HEK293 (cell line): Measurements from ENCODE around the gene CACNA1C.

Experiments used
- CTCF ChIA-PET: fragments of 350-600 bp; formaldehyde crosslinking; extraction: SDS; loops from one replicate; lab custom pipeline; 2021; ENCODE audit warnings: antibody characterized with exemption; lab: Yijun Ruan, JAX
- POLR2A ChIA-PET: fragments of 300-600 bp; formaldehyde crosslinking; extraction: SDS; loops from one replicate; lab custom pipeline; 2020; ENCODE audit warnings: antibody characterized with exemption, inconsistent platforms; lab: Yijun Ruan, JAX
- H3K27ac ChIP-seq: fragments of 200-500 bp; sonication (Bioruptor generic); 2 replicates; pipeline ENCODE4 v1.5.1; 2014; ENCODE audit warnings: low read depth, low read length, control low read depth, inconsistent platforms; ENCODE audit errors: extremely low read depth
- H3K36me3 ChIP-seq, 2 experiments: fragments of 200-500 bp in 1 of 2; sonication (Bioruptor generic) in 1 of 2; 1 replicate in 1 of 2; 2 replicates in 1 of 2; pipeline ENCODE4 v1.5.1; 2014 to 2017; ENCODE audit warnings: inconsistent platforms in 2 of 2, low read length in 2 of 2; ENCODE audit not compliant: control insufficient read depth in 2 of 2, insufficient read depth in 1 of 2
- H3K4me1 ChIP-seq: fragments of 200-500 bp; sonication (Bioruptor generic); 2 replicates; pipeline ENCODE4 v1.5.1; 2014; ENCODE audit warnings: mild to moderate bottlenecking, low read length, inconsistent platforms; ENCODE audit not compliant: control insufficient read depth, insufficient read depth
- H3K4me3 ChIP-seq: 2 replicates; pipeline ENCODE4 v1.5.1; 2011; ENCODE audit warnings: low read depth, mild to moderate bottlenecking, control low read depth, low read length, moderate library complexity
- H3K9me3 ChIP-seq: fragments of 200-500 bp; sonication (Bioruptor generic); 2 replicates; pipeline ENCODE4 v1.5.1; 2014; ENCODE audit warnings: low read depth, low read length, inconsistent platforms; ENCODE audit not compliant: control insufficient read depth, insufficient read depth
- GLI4 ChIP-seq: fragments of 450-650 bp; formaldehyde crosslinking; IDR thresholded peaks from 2 replicates; pipeline ENCODE4 v1.5.1; 2016; ENCODE audit warnings: missing biosample characterization, missing genetic modification characterization
- HOXA7 ChIP-seq: sonication (generic); formaldehyde crosslinking; IDR thresholded peaks from 2 replicates; pipeline ENCODE4 v1.8.1; 2022; ENCODE audit warnings: missing genetic modification reagents, borderline replicate concordance
- OVOL3 ChIP-seq: fragments of 450-650 bp; formaldehyde crosslinking; IDR thresholded peaks from 2 replicates; pipeline ENCODE4 v1.5.1; 2016; ENCODE audit warnings: missing biosample characterization, missing genetic modification characterization
- REPIN1 ChIP-seq: fragments of 450-650 bp; formaldehyde crosslinking; IDR thresholded peaks from 2 replicates; pipeline ENCODE4 v1.5.1; 2017; ENCODE audit warnings: missing biosample characterization, missing genetic modification characterization, low read depth
- ZBTB6 ChIP-seq: fragments of 450-650 bp; formaldehyde crosslinking; IDR thresholded peaks from 2 replicates; pipeline ENCODE4 v1.5.1; 2017; ENCODE audit warnings: missing biosample characterization, missing genetic modification characterization
- ZFHX2 ChIP-seq: fragments of 450-650 bp; formaldehyde crosslinking; conservative IDR thresholded peaks from 2 replicates; pipeline ENCODE4 v1.5.1; 2016; ENCODE audit warnings: missing biosample characterization, missing genetic modification characterization
- ZFP41 ChIP-seq: fragments of 450-650 bp; formaldehyde crosslinking; IDR thresholded peaks from 2 replicates; pipeline ENCODE4 v1.5.1; 2016; ENCODE audit warnings: missing biosample characterization, missing genetic modification characterization, borderline replicate concordance
- ZNF146 ChIP-seq: fragments of 450-650 bp; formaldehyde crosslinking; IDR thresholded peaks from 2 replicates; pipeline ENCODE4 v1.5.1; 2016; ENCODE audit warnings: missing biosample characterization, missing genetic modification characterization
- ZNF169 ChIP-seq: fragments of 450-650 bp; formaldehyde crosslinking; IDR thresholded peaks from 2 replicates; pipeline ENCODE4 v1.5.1; 2016; ENCODE audit warnings: missing biosample characterization, missing genetic modification characterization
- ZNF175 ChIP-seq: fragments of 450-650 bp; formaldehyde crosslinking; IDR thresholded peaks from 2 replicates; pipeline ENCODE4 v1.5.1; 2016; ENCODE audit warnings: missing biosample characterization, missing genetic modification characterization
- ZNF19 ChIP-seq: fragments of 450-650 bp; formaldehyde crosslinking; IDR thresholded peaks from 2 replicates; pipeline ENCODE4; 2016; ENCODE audit warnings: missing biosample characterization, missing genetic modification characterization, low read depth
- ZNF24 ChIP-seq: fragments of 450-650 bp; formaldehyde crosslinking; IDR thresholded peaks from 2 replicates; pipeline ENCODE4 v1.5.1; 2016; ENCODE audit warnings: missing biosample characterization, missing genetic modification characterization
- ZNF366 ChIP-seq: fragments of 450-650 bp; formaldehyde crosslinking; conservative IDR thresholded peaks from 2 replicates; pipeline ENCODE4 v1.5.1; 2016; ENCODE audit warnings: missing biosample characterization, missing genetic modification characterization
- ZNF48 ChIP-seq: fragments of 450-650 bp; formaldehyde crosslinking; IDR thresholded peaks from 2 replicates; pipeline ENCODE4 v1.5.1; 2016; ENCODE audit warnings: missing biosample characterization, missing genetic modification characterization
- ZNF549 ChIP-seq: fragments of 450-650 bp; IDR thresholded peaks from 2 replicates; pipeline ENCODE4 v1.5.1; 2018; ENCODE audit warnings: missing biosample characterization, missing genetic modification characterization, mild to moderate bottlenecking, inconsistent platforms, moderate library complexity
- ZNF585B ChIP-seq: fragments of 450-650 bp; formaldehyde crosslinking; IDR thresholded peaks from 2 replicates; pipeline ENCODE4 v1.5.1; 2016; ENCODE audit warnings: missing biosample characterization, missing genetic modification characterization
- ZNF664 ChIP-seq: fragments of 450-650 bp; formaldehyde crosslinking; IDR thresholded peaks from 2 replicates; pipeline ENCODE4 v1.5.1; 2016; ENCODE audit warnings: missing biosample characterization, missing genetic modification characterization
- ZNF670 ChIP-seq: fragments of 450-650 bp; formaldehyde crosslinking; IDR thresholded peaks from 2 replicates; pipeline ENCODE4 v1.5.1; 2016; ENCODE audit warnings: missing biosample characterization, missing genetic modification characterization, low read depth
- ZNF792 ChIP-seq: fragments of 450-650 bp; formaldehyde crosslinking; IDR thresholded peaks from 2 replicates; pipeline ENCODE4 v1.5.1; 2016; ENCODE audit warnings: missing biosample characterization, missing genetic modification characterization
- ZNF843 ChIP-seq: fragments of 450-650 bp; formaldehyde crosslinking; IDR thresholded peaks from 2 replicates; pipeline ENCODE4 v1.5.1; 2016; ENCODE audit warnings: missing biosample characterization, missing genetic modification characterization
- ZSCAN5A ChIP-seq: fragments of 450-650 bp; formaldehyde crosslinking; IDR thresholded peaks from 2 replicates; pipeline ENCODE4 v1.5.1; 2016; ENCODE audit warnings: missing biosample characterization, missing genetic modification characterization
- TF ChIP-seq, protein P1 (sequence below): fragments of 450-650 bp; formaldehyde crosslinking; IDR thresholded peaks from 2 replicates; pipeline ENCODE4 v1.5.1; 2016; ENCODE audit warnings: missing biosample characterization, missing genetic modification characterization, borderline replicate concordance
- TF ChIP-seq, protein P2 (sequence below): fragments of 450-650 bp; formaldehyde crosslinking; optimal IDR thresholded peaks from 2 replicates; pipeline ENCODE3; 2016; ENCODE audit warnings: missing biosample characterization, mild to moderate bottlenecking, missing genetic modification characterization

The CACNA1C gene

GRCh38 chr12:2666411-2666810 is 613.6 kb downstream of the CACNA1C start:
- TF ChIP-seq ZNF792 (tag by site-specific recombination) (no peak), ZFP41 (tag by site-specific recombination) (no peak), ZNF664 (no peak), ZNF175 (no peak), ZNF549 (tag by site-specific recombination) (no peak), ZNF169 (no peak), ZNF146 (tag by site-specific recombination) (no peak), ZNF48 (tag by site-specific recombination) (no peak)
- TF ChIP-seq, protein P1, sequence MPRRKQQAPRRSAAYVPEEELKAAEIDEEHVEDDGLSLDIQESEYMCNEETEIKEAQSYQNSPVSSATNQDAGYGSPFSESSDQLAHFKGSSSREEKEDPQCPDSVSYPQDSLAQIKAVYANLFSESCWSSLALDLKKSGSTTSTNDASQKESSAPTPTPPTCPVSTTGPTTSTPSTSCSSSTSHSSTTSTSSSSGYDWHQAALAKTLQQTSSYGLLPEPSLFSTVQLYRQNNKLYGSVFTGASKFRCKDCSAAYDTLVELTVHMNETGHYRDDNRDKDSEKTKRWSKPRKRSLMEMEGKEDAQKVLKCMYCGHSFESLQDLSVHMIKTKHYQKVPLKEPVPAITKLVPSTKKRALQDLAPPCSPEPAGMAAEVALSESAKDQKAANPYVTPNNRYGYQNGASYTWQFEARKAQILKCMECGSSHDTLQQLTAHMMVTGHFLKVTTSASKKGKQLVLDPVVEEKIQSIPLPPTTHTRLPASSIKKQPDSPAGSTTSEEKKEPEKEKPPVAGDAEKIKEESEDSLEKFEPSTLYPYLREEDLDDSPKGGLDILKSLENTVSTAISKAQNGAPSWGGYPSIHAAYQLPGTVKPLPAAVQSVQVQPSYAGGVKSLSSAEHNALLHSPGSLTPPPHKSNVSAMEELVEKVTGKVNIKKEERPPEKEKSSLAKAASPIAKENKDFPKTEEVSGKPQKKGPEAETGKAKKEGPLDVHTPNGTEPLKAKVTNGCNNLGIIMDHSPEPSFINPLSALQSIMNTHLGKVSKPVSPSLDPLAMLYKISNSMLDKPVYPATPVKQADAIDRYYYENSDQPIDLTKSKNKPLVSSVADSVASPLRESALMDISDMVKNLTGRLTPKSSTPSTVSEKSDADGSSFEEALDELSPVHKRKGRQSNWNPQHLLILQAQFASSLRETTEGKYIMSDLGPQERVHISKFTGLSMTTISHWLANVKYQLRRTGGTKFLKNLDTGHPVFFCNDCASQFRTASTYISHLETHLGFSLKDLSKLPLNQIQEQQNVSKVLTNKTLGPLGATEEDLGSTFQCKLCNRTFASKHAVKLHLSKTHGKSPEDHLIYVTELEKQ (tag by site-specific recombination), result no peak
- TF ChIP-seq, protein P2, sequence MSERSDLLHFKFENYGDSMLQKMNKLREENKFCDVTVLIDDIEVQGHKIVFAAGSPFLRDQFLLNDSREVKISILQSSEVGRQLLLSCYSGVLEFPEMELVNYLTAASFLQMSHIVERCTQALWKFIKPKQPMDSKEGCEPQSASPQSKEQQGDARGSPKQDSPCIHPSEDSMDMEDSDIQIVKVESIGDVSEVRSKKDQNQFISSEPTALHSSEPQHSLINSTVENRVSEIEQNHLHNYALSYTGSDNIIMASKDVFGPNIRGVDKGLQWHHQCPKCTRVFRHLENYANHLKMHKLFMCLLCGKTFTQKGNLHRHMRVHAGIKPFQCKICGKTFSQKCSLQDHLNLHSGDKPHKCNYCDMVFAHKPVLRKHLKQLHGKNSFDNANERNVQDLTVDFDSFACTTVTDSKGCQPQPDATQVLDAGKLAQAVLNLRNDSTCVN, result no peak
- Histone ChIP-seq H3K4me3 (no peak overlapping the region), H3K27ac (no peak overlapping the region), H3K36me3 (no peaks in the 10 kb centered on the region), H3K9me3 (no peaks in the 10 kb centered on the region), H3K4me1 (no peaks in the 10 kb centered on the region)
- ChIA-PET CTCF (no interaction called here), POLR2A (no interaction called here)

GRCh38 chr12:2666846-2667245 is 614.1 kb downstream of the CACNA1C start:
- H3K4me3 ChIP-seq, result no peak overlapping the region
- CTCF ChIA-PET, result interaction anchor here (0.6 kb wide), 1 partner anchor 84 kb away, joined by 4 read pairs; no protein-coding TSS in a partner anchor
- POLR2A ChIA-PET, result no interaction called here
- H3K9me3 ChIP-seq, result no peaks in the 10 kb centered on the region
- no peaks in the 10 kb centered on the region for H3K36me3 ChIP-seq
- no peaks in the 10 kb centered on the region for H3K4me1 ChIP-seq
- no peak for TF ChIP-seq HOXA7
- H3K27ac ChIP-seq, result no peak overlapping the region

DNA sequence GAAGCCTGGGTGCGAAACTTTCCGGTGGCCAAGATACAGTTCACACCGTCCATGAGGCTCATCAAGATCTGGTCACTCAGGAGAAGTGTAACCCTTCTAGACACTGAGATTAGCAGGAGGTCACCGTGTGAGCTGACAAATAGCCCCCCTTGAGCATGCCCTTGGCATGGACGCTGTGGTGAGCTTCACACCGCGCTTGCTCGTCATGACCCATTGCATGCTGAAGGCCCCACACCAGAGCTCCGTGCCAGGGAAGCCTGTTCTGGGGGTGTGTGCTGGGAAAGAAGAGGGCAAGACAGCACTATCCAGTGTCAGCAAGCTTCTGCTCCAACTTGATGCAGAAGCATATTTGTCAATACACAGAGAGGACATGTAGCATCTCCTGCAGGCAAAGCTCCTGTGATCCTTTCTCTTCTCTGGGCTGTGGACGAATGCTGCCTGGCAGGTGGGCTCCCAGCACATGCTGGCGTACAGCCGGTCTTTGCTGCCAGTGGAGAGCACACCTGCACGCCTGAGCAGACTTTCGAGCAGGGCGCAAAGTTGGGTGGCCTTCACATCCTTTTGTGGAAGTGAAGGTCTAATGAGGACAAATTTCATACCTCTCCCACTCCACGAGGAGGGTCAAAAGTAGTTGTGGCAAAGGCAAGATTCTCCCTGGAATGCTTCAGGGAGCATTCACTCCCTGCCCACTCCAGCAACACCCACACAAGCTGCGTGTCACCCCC is 615.1 kb downstream of the CACNA1C start:
- CTCF ChIA-PET, result interaction anchor here (0.5 to 0.7 kb wide), 3 partner anchors 13 to 636 kb away, joined by 3 to 4 read pairs (median 3); no protein-coding TSS in a partner anchor
- POLR2A ChIA-PET, result no interaction called here
- H3K4me1 ChIP-seq, result no peaks in the 10 kb centered on the region

DNA sequence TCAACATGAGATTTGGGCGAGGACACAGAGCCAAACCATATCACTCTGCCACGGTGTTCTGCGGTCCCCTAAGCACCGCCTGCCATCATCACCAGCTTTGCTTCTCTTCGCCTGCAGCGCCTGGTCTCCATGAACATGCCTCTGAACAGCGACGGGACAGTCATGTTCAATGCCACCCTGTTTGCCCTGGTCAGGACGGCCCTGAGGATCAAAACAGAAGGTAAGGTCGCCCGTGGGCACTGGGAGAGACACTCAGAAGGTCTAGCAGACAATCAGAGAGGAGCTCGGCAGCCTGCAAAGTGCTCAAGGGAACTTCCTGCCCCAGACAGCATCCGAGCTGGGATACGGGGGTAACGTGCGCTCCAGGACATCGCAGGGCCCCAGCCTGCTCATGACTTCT is 616.0 kb downstream of the CACNA1C start:
- Histone ChIP-seq H3K9me3 (no peaks in the 10 kb centered on the region), H3K4me3 (no peak overlapping the region), H3K36me3 (no peaks in the 10 kb centered on the region), H3K27ac (no peak overlapping the region), H3K4me1 (no peaks in the 10 kb centered on the region)
- POLR2A ChIA-PET, result no interaction called here
- CTCF ChIA-PET, result interaction anchor here (0.7 kb wide), 1 partner anchor 12 kb away, joined by 3 read pairs; no protein-coding TSS in a partner anchor
- TF ChIP-seq ZNF670, result no peak
- TF ChIP-seq ZBTB6 (tag by site-specific recombination), result no peak
- no peak for TF ChIP-seq GLI4 (tag by site-specific recombination)
- TF ChIP-seq ZNF19 (tag by site-specific recombination), result no peak
- TF ChIP-seq ZNF843 (tag by site-specific recombination), result no peak
- no peak for TF ChIP-seq ZNF24 (tag by site-specific recombination)
- TF ChIP-seq OVOL3, result no peak
- TF ChIP-seq REPIN1 (tag by site-specific recombination), result no peak
- no peak for TF ChIP-seq ZNF585B (tag by site-specific recombination)
- TF ChIP-seq ZSCAN5A (tag by site-specific recombination), result no peak
- no peak for TF ChIP-seq ZNF175

More for the DNA sequence above, 615.1 kb downstream of the CACNA1C start:
- Histone ChIP-seq H3K9me3 (no peaks in the 10 kb centered on the region), H3K4me3 (no peak overlapping the region), H3K36me3 (no peaks in the 10 kb centered on the region), H3K27ac (no peak overlapping the region)
- TF ChIP-seq ZFHX2 (peak; percentile 27; the same call in 1 of the 2 replicates), ZNF366 (tag by site-specific recombination) (no peak)
